Dendritic cell treated with granulocyte-macrophage colony-stimulating factor and Interleukin-4, amounts not matched to agents 40 ng/mL and 50 ng/mL, for 4 days (primary cell): ENCODE results near the gene GPR26.

Source experiments
- H3K27ac Mint-ChIP-seq: one replicate; pipeline ENCODE4 v1.8.0; 2022; ENCODE audit warnings: mild to moderate bottlenecking, mixed read lengths
- H3K27me3 Mint-ChIP-seq: one replicate; pipeline ENCODE4 v1.8.0; 2022; ENCODE audit warnings: mild to moderate bottlenecking, mixed read lengths
- H3K36me3 Mint-ChIP-seq: one replicate; pipeline ENCODE4 v1.8.0; 2022; ENCODE audit warnings: low read depth, mixed read lengths
- H3K4me1 Mint-ChIP-seq: one replicate; pipeline ENCODE4 v1.8.0; 2022; ENCODE audit warnings: low read depth, mixed read lengths
- H3K4me3 Mint-ChIP-seq: one replicate; pipeline ENCODE4 v1.8.0; 2022; ENCODE audit warnings: mild to moderate bottlenecking, moderate library complexity, mixed read lengths
- H3K9me3 Mint-ChIP-seq: one replicate; pipeline ENCODE4 v1.8.0; 2022; ENCODE audit warnings: mixed read lengths
- intact Hi-C: fragments of 100-400 bp; cut with micrococcal nuclease; formaldehyde crosslinking; loops from one replicate; pipeline ENCODE4 v1.15.0; 2022

Gene GPR26

GRCh38 chr10:123637326-123637880, 28.8 kb upstream of the GPR26 start:
- no peak overlapping the region for H3K27ac Mint-ChIP-seq
- no peaks in the 10 kb centered on the region for H3K4me1 Mint-ChIP-seq
- H3K4me3 Mint-ChIP-seq, result no peak overlapping the region
- H3K9me3 Mint-ChIP-seq, result no peaks in the 10 kb centered on the region
- H3K36me3 Mint-ChIP-seq, result no peaks in the 10 kb centered on the region
- peaks cover 2% of the 10 kb centered on the region for H3K27me3 Mint-ChIP-seq
- intact Hi-C loops, result no loop called here

DNA sequence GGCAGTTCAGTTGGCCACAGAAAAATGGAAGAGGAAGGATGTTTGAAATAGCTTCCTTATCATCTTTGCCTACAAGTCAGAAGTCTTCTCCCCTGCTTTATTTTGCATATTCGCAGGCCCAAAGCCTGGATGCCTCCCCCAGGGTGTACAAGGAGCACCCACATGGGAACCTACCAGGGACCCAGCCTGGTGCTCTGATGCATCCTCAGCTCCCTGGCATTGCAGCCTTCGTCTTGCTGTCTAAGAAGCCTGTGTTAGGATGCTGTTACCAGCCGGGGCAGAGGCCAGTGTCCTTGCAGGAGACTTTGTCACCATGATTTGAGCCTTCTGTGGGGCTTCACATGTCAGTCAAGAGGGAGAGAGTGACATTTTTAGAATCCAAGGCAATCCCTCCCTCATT, 27.0 kb upstream of the GPR26 start:
- H3K36me3 Mint-ChIP-seq, result no peaks in the 10 kb centered on the region
- intact Hi-C loops, result no loop called here
- no peak overlapping the region for H3K4me3 Mint-ChIP-seq
- no peaks in the 10 kb centered on the region for H3K4me1 Mint-ChIP-seq
- H3K27me3 Mint-ChIP-seq, result peaks cover 2% of the 10 kb centered on the region
- no peaks in the 10 kb centered on the region for H3K9me3 Mint-ChIP-seq
- H3K27ac Mint-ChIP-seq, result no peak overlapping the region

DNA sequence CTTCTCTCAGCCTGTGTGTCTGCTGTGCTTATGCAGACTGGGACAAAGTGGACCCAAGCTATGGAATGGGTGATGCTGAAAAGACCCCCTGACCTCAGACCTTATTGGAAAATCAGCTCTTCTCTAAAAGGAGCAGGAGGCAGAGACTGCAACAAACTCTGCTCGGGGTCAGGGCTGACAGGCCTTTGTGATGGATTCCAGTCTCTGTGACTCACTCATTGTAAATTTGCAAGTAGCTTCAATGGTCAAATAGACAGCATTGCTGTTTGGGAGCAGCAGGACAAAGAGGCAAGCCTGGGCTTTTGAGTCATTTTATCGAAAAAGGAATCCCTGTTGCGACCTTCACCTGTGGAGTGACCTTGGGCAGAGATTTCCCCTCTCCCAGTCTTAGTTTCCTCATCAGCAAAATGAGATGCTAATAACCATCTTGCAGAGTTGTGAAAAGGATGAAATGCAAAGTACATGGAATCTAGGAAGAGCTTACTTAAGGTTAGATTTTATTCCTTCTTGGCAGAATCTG, 26.1 kb upstream of the GPR26 start:
- no peaks in the 10 kb centered on the region for H3K36me3 Mint-ChIP-seq
- intact Hi-C loops, result no loop called here
- no peak overlapping the region for H3K27ac Mint-ChIP-seq
- H3K27me3 Mint-ChIP-seq, result peaks cover 2% of the 10 kb centered on the region
- H3K9me3 Mint-ChIP-seq, result no peaks in the 10 kb centered on the region
- H3K4me3 Mint-ChIP-seq, result no peak overlapping the region
- H3K4me1 Mint-ChIP-seq, result no peaks in the 10 kb centered on the region

GRCh38 chr10:123642293-123642692, 23.9 kb upstream of the GPR26 start:
- Mint-ChIP-seq H3K9me3 (no peaks in the 10 kb centered on the region), H3K4me1 (no peaks in the 10 kb centered on the region), H3K36me3 (no peaks in the 10 kb centered on the region), H3K27ac (no peak overlapping the region), H3K4me3 (no peak overlapping the region), H3K27me3 (no peaks in the 10 kb centered on the region)
- intact Hi-C loops, result no loop called here

GRCh38 chr10:123642697-123643096, 23.5 kb upstream of the GPR26 start:
- Mint-ChIP-seq H3K4me3 (no peak overlapping the region), H3K4me1 (no peaks in the 10 kb centered on the region), H3K36me3 (no peaks in the 10 kb centered on the region), H3K9me3 (no peaks in the 10 kb centered on the region), H3K27me3 (no peaks in the 10 kb centered on the region), H3K27ac (no peak overlapping the region)
- intact Hi-C loops, result no loop called here

- no peaks in the 10 kb centered on the region for H3K4me1 Mint-ChIP-seq
Measured at GRCh38 chr10:123643315-123643714, 22.8 kb upstream of the GPR26 start.

GRCh38 chr10:123645016-123645415, 21.1 kb upstream of the GPR26 start:
- intact Hi-C loops, result no loop called here
- Mint-ChIP-seq H3K27me3 (no peaks in the 10 kb centered on the region), H3K4me1 (no peaks in the 10 kb centered on the region), H3K4me3 (no peak overlapping the region), H3K36me3 (no peaks in the 10 kb centered on the region), H3K27ac (no peak overlapping the region), H3K9me3 (no peaks in the 10 kb centered on the region)

More at GRCh38 chr10:123643315-123643714, 22.8 kb upstream of the GPR26 start:
- Mint-ChIP-seq H3K9me3 (no peaks in the 10 kb centered on the region), H3K27me3 (no peaks in the 10 kb centered on the region), H3K4me3 (no peak overlapping the region), H3K27ac (no peak overlapping the region), H3K36me3 (no peaks in the 10 kb centered on the region)
- intact Hi-C loops, result no loop called here

DNA sequence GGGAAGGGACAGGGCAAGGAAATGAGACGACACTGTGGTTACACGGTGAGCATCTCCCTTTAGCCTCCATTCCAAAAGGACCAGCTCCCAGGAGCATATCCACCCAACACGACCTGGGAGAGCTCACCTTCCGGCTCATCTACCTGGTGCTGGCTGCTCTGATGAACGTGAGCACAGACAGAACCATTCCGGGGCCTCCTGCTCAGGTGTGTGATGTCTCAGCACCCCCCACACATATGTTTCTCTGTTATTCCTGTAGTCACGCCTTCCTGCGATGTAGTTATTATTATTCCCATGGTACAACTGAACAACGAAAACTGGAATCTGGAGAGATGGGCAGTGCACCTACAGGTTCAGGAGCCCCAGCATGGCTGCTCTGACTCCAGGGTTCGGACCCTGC, 20.5 kb upstream of the GPR26 start:
- Mint-ChIP-seq H3K36me3 (no peaks in the 10 kb centered on the region), H3K4me3 (no peak overlapping the region), H3K4me1 (no peaks in the 10 kb centered on the region), H3K9me3 (no peaks in the 10 kb centered on the region), H3K27me3 (no peaks in the 10 kb centered on the region), H3K27ac (no peak overlapping the region)
- intact Hi-C loops, result no loop called here

DNA sequence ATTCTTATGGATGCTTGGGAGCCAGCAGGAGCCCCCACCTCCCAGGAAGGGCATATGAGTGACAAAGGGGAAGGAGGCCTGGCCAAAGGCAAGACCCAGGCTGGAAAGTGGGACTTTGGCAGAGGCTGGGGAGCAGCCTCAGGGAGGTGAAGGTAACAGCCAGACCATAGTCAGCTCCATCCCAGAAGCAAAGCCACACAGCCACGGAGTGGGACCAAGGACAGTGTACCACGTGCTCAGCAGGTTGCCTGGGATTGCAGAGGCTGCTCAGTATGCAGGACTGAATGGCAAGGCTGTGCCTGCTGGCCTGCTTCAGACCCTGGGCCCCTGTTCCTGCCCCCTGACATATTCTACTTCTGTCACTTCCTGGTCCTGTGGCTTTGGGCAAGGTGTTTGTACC, 17.6 kb upstream of the GPR26 start:
- no peak overlapping the region for H3K4me3 Mint-ChIP-seq
- H3K27ac Mint-ChIP-seq, result no peak overlapping the region
- H3K36me3 Mint-ChIP-seq, result no peaks in the 10 kb centered on the region
- intact Hi-C loops, result no loop called here
- H3K9me3 Mint-ChIP-seq, result no peaks in the 10 kb centered on the region
- H3K4me1 Mint-ChIP-seq, result no peaks in the 10 kb centered on the region
- peaks cover 4% of the 10 kb centered on the region for H3K27me3 Mint-ChIP-seq

DNA sequence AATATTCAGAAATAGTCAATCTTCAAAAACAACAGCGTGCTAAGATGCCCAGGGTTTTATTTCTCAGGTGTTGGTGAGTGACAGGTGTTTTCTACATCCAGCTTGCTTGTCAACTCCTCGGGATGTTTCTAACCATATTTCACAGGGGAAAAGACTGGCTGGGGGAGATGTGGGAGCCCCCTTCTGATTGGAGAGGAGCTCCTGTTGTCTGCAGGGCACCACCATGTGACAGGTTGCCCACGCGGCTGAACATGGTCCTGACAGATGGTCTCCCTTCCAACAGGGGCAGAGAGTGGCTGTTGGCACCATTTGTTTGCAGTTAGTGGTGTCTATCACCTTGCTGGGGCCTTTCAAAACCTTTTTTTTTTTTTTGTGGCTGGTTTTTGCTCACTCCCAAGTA, 16.5 kb upstream of the GPR26 start:
- Mint-ChIP-seq H3K4me3 (no peak overlapping the region), H3K36me3 (no peaks in the 10 kb centered on the region), H3K9me3 (no peaks in the 10 kb centered on the region), H3K27ac (no peak overlapping the region), H3K4me1 (no peaks in the 10 kb centered on the region), H3K27me3 (peaks cover 4% of the 10 kb centered on the region)
- intact Hi-C loops, result no loop called here

- intact Hi-C loops, result no loop called here
- H3K27ac Mint-ChIP-seq, result no peak overlapping the region
- H3K27me3 Mint-ChIP-seq, result peaks cover 4% of the 10 kb centered on the region
- H3K4me1 Mint-ChIP-seq, result no peaks in the 10 kb centered on the region
- H3K36me3 Mint-ChIP-seq, result no peaks in the 10 kb centered on the region
- H3K4me3 Mint-ChIP-seq, result no peak overlapping the region
- no peaks in the 10 kb centered on the region for H3K9me3 Mint-ChIP-seq
Measured at GRCh38 chr10:123651421-123652047, 14.6 kb upstream of the GPR26 start.

DNA sequence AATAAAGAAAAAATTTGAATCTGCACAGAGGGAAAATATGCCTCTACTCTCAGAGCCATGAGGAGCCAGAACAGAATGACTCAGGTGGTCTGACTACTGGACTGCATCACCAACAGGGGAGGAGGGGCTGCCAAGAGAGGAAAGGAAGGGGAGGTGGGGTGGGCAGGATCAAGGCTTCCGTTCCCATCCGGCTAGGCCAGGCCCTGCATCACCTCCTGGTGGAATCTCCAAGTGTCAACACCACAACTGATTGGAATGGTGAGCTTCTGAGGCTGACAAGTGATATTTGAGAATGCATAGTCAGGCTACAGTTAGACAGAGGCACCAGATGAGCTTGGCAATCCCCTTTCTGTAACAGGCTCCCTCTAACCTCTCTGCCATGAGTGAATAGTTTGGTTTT, 10.4 kb upstream of the GPR26 start:
- H3K27me3 Mint-ChIP-seq, result peaks cover 6% of the 10 kb centered on the region

DNA sequence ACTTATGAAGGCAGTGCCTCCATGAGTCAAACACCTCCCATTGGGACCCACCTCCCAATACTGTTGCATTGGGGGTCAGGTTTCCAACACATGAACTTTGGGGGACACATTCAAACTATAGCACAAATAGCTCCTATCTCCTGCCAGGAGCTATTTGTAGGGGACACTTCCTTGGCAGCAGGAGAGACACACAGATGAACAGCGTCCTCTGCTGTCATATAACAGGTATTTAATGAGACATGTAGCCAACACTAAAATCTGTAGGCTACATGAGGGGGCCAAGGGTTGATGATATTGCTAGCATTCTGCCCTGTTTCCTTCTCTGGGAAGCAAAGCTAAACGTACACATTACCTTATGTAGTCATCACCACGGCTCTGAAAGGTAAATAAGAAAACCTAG, 2.6 kb upstream of the GPR26 start:
- no peaks in the 10 kb centered on the region for H3K9me3 Mint-ChIP-seq
- no peaks in the 10 kb centered on the region for H3K36me3 Mint-ChIP-seq
- intact Hi-C loops, result no loop called here
- H3K4me1 Mint-ChIP-seq, result no peaks in the 10 kb centered on the region
- H3K27me3 Mint-ChIP-seq, result peaks cover 32% of the 10 kb centered on the region
- no peak overlapping the region for H3K27ac Mint-ChIP-seq
- H3K4me3 Mint-ChIP-seq, result no peak overlapping the region

More for the DNA sequence above, 10.4 kb upstream of the GPR26 start:
- Mint-ChIP-seq H3K27ac (no peak overlapping the region), H3K36me3 (no peaks in the 10 kb centered on the region), H3K4me1 (no peaks in the 10 kb centered on the region), H3K4me3 (no peak overlapping the region), H3K9me3 (no peaks in the 10 kb centered on the region)
- intact Hi-C loops, result no loop called here

DNA sequence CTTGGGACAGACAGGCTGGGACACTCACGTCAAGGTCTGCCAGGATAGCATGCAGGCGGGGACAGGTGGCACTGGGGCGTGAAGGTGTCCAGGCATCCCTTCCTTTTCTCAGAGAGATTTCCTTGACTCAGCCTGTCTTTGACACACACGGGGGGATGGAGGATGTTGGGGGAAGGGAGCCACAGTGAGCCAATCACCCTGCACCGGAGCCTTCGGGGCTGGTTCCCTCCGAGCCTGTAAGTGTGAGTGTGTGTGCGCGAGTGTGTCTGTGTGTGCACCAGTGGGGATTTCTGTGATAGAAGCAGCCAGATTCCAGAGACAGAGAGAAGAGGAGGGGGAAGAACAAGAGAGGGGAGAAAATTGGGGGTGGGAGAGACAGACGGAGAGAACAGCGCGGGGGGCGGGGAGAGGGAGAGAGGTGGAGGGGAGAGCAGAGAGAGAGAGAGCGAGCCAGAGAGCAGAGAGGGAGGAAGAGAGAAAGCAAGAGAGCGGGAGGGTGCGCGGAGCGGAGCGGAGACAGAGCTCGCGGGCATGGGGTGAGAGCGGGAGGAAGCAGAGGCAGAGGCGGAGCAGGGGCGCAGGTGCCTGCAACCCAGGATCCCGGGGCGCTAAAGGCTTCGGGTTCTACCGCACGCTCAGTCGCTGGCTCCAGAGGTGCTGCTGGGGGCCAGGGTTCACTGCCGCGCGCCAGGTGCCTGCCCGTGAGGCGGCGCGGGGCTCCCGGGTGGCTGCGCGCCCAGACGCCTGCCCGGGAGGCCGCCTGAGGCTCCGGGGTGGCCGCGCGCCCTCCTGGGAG, 466 bp upstream of the GPR26 start:
- H3K27me3 Mint-ChIP-seq, result peaks cover 31% of the 10 kb centered on the region
- H3K27ac Mint-ChIP-seq, result no peak overlapping the region
- intact Hi-C loops, result no loop called here
- no peaks in the 10 kb centered on the region for H3K9me3 Mint-ChIP-seq
- no peaks in the 10 kb centered on the region for H3K36me3 Mint-ChIP-seq
- no peaks in the 10 kb centered on the region for H3K4me1 Mint-ChIP-seq
- no peak overlapping the region for H3K4me3 Mint-ChIP-seq
